Lower lobe of right lung (tissue), 2 donors: ENCODE data around the gene CTBP1. TPM values are rescaled to one million over a fixed set of nuclear protein-coding genes. Genes with fewer than 3 reads are reported as not detected.
A peak's percentile ranks its signal among the peaks of the same experiment; 100 is the strongest.

Experiments used
- ATAC-seq, 2 donors: fragments of 200-7000 bp; cut with Tn5 transposase; one replicate each; pipeline ENCODE4 v1.9.1; 2020 to 2022; ENCODE audit warnings: mild to moderate bottlenecking in 2 of 2, moderate library complexity in 2 of 2
- DNase-seq: peaks from one replicate; pipeline ENCODE4 v3.0.0-alpha.2; 2020
- H3K27ac ChIP-seq: fragments of 200-600 bp; one replicate; pipeline ENCODE4 v1.8.0; 2022
- H3K27me3 ChIP-seq: fragments of 200-600 bp; one replicate; pipeline ENCODE4 v1.8.0; 2022; ENCODE audit warnings: low read depth
- H3K36me3 ChIP-seq: fragments of 200-600 bp; one replicate; pipeline ENCODE4 v1.8.0; 2022; ENCODE audit warnings: mild to moderate bottlenecking
- H3K4me1 ChIP-seq: fragments of 200-600 bp; one replicate; pipeline ENCODE4 v1.8.0; 2022
- H3K4me3 ChIP-seq: fragments of 200-600 bp; one replicate; pipeline ENCODE4 v1.8.0; 2022; ENCODE audit warnings: mild to moderate bottlenecking
- H3K9me3 ChIP-seq: fragments of 200-600 bp; one replicate; pipeline ENCODE4 v1.8.0; 2022
- intact Hi-C: fragments of 100-400 bp; cut with DNase I; formaldehyde crosslinking; loops from one replicate; pipeline ENCODE4 v1.11.0; 2022
- total RNA-seq: library from RNA; stranded (reverse); fragmentation: NEBNext Ultra II Directional; extraction: Animal tissue kit (Norgen Biotek cat#: 25700); gene quantifications from one replicate; pipeline ENCODE4 v1.2.1, GENCODE V29; 2021
- TF ChIP-seq, protein P1 (sequence below): fragments of 200-600 bp; IDR thresholded peaks from one replicate; pipeline ENCODE4 v1.8.0; 2022; ENCODE audit warnings: antibody characterized with exemption, mild to moderate bottlenecking
- donor health status: DM: no; HTN: yes; CAD: no; lungs with severe emphysema.

Gene CTBP1
- total RNA-seq, 1 donor from 2014 or later = 165 TPM

DNA sequence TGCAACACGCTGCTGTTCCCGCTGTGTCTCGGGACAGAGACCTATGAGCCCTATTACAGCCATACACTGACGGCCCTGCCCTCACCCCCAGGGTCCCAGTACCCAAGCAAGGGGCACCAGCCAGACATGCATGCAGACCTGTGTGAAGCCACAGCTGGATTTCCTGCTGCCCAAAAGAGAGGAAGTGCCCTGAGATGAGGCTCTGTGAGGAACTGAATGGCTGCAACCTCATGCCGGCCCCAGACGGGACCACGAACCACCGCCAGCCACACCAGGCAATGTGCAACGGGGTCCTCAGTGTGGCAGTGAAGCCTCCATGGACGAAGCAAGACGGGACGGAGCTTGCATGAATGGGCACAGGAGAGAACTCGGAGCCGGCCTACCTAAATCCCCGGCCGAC is 21.1 kb downstream of the CTBP1 start:
- H3K4me3 ChIP-seq = no peak overlapping the region
- H3K27ac ChIP-seq = no peak overlapping the region
- H3K4me1 ChIP-seq = peaks cover 8% of the 10 kb centered on the region
- no peak for DNase-seq
- peaks cover 99% of the 10 kb centered on the region for H3K36me3 ChIP-seq
- no peaks in the 10 kb centered on the region for H3K27me3 ChIP-seq
- TF ChIP-seq, protein P1, sequence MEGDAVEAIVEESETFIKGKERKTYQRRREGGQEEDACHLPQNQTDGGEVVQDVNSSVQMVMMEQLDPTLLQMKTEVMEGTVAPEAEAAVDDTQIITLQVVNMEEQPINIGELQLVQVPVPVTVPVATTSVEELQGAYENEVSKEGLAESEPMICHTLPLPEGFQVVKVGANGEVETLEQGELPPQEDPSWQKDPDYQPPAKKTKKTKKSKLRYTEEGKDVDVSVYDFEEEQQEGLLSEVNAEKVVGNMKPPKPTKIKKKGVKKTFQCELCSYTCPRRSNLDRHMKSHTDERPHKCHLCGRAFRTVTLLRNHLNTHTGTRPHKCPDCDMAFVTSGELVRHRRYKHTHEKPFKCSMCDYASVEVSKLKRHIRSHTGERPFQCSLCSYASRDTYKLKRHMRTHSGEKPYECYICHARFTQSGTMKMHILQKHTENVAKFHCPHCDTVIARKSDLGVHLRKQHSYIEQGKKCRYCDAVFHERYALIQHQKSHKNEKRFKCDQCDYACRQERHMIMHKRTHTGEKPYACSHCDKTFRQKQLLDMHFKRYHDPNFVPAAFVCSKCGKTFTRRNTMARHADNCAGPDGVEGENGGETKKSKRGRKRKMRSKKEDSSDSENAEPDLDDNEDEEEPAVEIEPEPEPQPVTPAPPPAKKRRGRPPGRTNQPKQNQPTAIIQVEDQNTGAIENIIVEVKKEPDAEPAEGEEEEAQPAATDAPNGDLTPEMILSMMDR = no peak
- no peak for ATAC-seq
- no peaks in the 10 kb centered on the region for H3K9me3 ChIP-seq
- intact Hi-C loops = no loop called here

DNA sequence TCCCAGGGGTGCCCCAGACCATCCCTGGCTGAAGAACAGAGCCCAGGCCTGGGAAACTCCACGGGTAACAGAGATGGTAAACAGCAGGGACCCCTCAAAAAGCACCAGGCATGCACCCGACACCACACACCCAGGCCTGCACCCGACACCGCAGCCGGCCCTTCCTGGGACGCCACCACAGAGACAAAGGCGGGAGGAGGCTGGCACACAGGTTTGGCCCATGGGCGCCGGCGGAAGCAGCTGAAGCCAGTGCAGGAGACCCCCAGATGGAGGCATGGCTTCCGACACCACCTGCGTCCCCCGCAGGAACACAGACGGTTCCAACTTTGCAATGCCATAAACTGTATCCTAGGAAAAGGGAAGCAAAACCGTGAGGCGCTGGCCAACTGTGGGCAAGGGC is 22.3 kb downstream of the CTBP1 start:
- H3K27ac ChIP-seq = peak overlapping the region; percentile 62
- peaks cover 6% of the 10 kb centered on the region for H3K4me1 ChIP-seq
- no peak for ATAC-seq
- no peaks in the 10 kb centered on the region for H3K27me3 ChIP-seq
- intact Hi-C loops = no loop called here
- peaks cover 99% of the 10 kb centered on the region for H3K36me3 ChIP-seq
- TF ChIP-seq, protein P1 = no peak
- DNase-seq = no peak
- H3K9me3 ChIP-seq = no peaks in the 10 kb centered on the region
- H3K4me3 ChIP-seq = no peak overlapping the region

DNA sequence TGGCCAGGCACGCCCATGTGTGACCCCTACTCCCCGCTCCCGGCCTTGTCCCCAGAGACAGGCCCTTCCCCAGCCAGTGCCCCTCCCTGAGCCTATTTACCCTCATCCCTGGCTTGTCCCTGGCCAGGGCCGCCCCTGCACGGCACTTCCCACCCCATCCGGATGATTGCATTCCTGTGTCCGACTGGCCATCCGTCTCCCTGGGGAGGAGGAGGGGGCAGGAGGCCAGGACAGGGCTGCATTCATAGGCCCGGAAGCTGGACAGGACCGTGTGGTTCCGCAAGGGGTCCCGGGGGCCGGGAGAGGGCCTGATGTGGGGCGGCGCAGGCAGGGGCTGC is 22.8 kb downstream of the CTBP1 start:
- Histone ChIP-seq H3K27ac (peak overlapping the region; percentile 62), H3K4me3 (no peak overlapping the region), H3K27me3 (no peaks in the 10 kb centered on the region), H3K9me3 (no peaks in the 10 kb centered on the region), H3K4me1 (peaks cover 6% of the 10 kb centered on the region), H3K36me3 (peaks cover 99% of the 10 kb centered on the region)
- intact Hi-C loops = no loop called here
- ATAC-seq (peak in 1 of 2 donors; percentile 15), DNase-seq (no peak)
- TF ChIP-seq, protein P1 = no peak

DNA sequence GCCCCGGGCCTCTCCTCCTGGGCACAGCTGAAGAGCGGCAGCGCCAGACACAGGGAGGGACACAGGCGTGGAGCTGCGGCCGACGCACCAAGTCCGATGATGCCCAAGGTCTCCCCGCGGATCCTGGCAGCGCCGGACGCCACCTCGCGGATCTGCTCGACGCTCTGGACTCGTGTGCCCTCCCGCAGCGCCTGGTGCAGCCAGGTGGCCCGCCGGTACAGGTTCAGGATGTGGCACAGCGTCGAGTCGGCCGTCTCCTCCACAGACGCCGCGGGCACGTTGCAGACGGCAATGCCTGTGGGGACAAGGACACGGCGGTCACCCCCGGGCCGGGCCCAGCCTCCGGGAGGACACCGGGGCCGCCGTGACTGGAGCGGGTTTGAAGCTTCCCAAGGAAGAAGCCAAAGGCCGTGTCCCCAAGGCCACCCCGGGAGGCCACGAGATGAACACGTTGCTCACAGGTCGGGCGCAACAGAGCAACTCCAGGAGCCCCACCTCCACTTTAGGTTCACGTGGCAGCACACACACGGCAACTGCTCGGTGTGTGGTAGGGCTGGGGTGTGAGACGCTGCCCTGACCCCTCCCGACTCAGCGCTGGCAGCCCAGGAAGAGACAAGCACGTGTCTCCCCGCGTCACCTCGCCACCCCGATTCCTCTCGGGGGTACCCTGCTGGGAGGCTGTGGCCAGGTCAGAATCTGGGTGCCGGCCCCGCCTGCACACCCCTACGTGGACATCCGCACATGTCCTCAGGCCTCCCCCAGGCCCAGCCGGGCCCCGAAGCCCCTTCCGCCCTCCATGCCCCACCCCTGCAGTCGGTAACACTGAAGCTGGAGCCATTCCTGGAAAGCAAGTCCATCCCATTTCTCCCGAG is 23.4 kb downstream of the CTBP1 start:
- Histone ChIP-seq H3K36me3 (peaks cover 99% of the 10 kb centered on the region), H3K4me1 (peaks cover 6% of the 10 kb centered on the region), H3K27ac (peak overlapping the region; percentile 62), H3K4me3 (no peak overlapping the region), H3K9me3 (no peaks in the 10 kb centered on the region), H3K27me3 (no peaks in the 10 kb centered on the region)
- ATAC-seq = no peak
- TF ChIP-seq, protein P1 = no peak
- intact Hi-C loops = no loop called here
- DNase-seq = no peak

DNA sequence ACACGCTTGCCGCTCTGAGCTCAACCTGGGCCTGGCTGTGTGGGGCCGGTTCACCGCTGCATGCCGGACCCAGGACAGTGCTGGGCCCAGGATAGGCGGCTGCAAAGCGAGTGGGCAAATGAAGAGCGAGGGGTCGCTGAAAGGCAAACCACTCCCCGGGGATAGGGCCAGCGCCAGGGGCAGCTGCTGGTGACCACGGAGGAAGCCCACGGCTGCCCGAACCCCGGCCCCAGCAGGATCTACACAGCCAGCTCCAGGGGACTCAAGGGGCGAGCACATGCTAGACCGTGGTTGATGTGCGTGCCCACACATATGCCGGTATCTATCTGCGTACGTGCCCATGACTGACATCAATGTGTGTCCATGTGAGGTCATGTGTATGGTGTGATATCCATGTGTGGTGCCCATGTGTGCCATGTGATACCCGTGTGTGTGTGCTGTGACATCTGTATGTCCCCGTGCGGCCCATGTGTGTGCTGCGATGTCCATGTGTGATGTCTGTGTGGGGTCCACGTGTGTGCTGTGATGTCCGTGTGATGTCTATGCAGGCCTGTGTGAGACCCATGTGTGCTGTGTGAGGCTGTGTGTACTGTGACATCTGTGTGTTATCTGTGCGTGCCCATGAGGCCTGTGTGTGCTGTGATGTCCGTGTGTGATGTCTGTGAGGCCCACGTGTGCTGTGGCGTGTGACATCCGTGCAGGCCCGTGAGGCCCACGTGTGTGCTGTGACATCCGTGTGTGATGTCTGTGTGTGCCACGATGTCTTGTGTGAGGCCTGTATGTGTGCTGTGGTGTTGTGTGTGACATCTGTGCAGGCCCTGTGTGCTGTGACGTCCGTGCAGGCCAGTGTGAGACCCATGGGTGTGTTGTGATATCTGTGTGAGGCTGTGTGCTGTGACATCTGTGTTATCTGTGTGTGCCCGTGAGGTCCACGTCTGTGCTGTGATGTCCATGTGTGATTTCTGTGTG is 24.8 kb downstream of the CTBP1 start:
- TF ChIP-seq, protein P1 = no peak
- intact Hi-C loops = no loop called here
- Histone ChIP-seq H3K9me3 (no peaks in the 10 kb centered on the region), H3K4me1 (peaks cover 12% of the 10 kb centered on the region), H3K27ac (no peak overlapping the region), H3K4me3 (no peak overlapping the region), H3K36me3 (peaks cover 89% of the 10 kb centered on the region), H3K27me3 (no peaks in the 10 kb centered on the region)
- ATAC-seq (no peak), DNase-seq (no peak)
